Subcutaneous adipose tissue (tissue), 4 donors: ENCODE measurements around the gene LRRC4C. TPM values are rescaled to one million over a fixed set of nuclear protein-coding genes. Genes with fewer than 3 reads are reported as not detected.

Experiments used
- total RNA-seq, 4 donors: library from RNA; depleted of rRNA; stranded (reverse); fragments of >200 nt; gene quantifications; one replicate each; pipeline ENCODE4 v1.1.0, GENCODE V29; 2016
- TF ChIP-seq, protein P1 (sequence below): fragments of 450-650 bp; IDR thresholded peaks from one replicate; pipeline ENCODE4 v1.5.1; 2016; ENCODE audit warnings: low read depth, mild to moderate bottlenecking, control low read depth, antibody characterized with exemption, moderate library complexity

The LRRC4C gene
- total RNA-seq, 4 donors from 2014 or later = 0.16 to 1.3 (median 1.0) TPM; not detected in 1

DNA sequence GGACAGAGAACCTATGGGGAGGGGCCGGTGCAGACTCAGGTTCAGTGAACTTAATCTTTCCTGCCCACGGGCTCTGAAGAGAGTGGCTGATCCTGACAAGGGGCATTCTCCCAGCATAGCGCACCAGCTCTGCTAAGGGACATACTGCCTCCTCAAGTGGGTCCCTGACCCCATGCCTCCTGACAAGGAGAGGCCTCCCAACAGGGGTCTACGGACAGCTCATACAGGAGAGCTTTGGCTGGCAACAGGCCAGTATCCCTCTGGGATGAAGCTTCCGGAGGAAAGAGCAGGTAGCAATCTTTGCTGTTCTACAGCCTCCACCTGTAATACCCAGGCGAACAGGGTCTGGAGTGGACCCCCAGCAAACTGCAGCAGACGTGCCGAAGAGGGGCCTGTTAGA is 394.0 kb downstream of the LRRC4C start:
- TF ChIP-seq, protein P1, sequence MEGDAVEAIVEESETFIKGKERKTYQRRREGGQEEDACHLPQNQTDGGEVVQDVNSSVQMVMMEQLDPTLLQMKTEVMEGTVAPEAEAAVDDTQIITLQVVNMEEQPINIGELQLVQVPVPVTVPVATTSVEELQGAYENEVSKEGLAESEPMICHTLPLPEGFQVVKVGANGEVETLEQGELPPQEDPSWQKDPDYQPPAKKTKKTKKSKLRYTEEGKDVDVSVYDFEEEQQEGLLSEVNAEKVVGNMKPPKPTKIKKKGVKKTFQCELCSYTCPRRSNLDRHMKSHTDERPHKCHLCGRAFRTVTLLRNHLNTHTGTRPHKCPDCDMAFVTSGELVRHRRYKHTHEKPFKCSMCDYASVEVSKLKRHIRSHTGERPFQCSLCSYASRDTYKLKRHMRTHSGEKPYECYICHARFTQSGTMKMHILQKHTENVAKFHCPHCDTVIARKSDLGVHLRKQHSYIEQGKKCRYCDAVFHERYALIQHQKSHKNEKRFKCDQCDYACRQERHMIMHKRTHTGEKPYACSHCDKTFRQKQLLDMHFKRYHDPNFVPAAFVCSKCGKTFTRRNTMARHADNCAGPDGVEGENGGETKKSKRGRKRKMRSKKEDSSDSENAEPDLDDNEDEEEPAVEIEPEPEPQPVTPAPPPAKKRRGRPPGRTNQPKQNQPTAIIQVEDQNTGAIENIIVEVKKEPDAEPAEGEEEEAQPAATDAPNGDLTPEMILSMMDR = no peak

DNA sequence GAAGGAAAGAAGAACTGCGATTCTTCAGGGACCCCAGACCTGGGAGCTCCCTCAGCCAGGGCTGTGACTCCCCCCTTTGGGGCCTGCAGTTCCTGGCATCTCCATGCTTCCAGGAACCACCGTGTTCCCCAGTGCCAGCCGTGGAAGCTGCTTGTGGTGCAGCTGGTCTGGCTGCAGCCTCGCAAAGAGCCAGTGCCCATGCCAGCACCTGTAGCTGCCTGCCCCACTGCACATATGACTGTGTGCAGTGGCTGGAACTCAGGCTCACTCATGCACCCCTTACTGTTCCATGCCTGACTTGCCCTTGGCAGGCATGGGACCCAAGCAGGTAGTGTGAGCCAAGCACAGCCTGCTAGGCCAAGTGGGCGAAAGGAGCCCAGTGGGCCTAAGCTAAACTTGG is 401.3 kb downstream of the LRRC4C start:
- TF ChIP-seq, protein P1 = no peak

DNA sequence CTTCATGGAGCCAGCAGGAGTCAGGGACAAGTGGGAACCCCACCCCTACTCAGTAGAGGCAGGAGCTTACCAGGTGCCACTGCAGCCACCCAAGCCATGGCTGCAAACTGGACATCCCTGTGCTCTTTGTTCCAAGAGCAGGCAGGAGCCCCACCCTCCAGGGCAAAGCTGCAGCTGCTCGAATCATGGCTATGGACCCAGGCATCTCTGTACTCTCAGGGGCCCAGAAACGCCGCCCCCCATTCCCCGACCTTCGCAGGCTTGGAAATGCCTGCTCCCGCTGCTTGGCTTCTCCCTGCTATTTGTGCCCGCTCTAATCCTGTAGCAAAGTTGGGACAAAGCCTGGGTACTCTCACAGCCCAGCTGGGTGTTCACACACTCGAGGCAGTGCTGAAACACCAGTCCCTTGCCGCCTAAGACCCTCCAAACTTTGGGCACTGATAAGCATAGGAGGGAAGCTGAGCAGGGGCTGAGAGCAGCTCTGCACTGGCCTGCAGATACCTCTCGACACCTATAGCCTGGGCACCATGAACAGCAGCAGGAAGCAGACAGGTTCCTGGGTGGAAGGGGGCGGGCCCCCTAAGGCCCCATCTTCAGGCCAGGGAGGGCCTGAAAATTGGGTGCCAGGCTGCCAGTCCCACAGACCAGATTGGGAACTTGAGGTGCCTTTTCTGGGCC is 402.4 kb downstream of the LRRC4C start:
- TF ChIP-seq, protein P1 = no peak

DNA sequence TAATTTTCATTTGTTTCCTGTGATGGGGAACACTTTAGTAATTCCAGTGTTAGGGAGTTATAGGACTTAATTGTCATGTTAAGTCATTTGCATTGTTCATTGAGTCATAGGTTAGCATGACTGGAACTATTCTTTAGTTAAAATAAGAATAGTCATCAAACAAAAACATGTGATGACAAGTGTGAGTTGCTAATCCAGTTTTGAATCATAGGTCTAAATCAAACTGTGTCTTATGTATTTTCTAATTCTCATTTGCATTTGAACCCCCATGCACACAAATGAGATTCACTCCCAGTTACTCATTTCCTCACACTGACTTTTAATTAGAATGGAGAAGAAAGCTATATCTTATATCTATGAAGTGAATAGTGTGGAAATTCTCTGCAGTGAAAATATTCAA is 405.6 kb downstream of the LRRC4C start:
- TF ChIP-seq, protein P1 = no peak

DNA sequence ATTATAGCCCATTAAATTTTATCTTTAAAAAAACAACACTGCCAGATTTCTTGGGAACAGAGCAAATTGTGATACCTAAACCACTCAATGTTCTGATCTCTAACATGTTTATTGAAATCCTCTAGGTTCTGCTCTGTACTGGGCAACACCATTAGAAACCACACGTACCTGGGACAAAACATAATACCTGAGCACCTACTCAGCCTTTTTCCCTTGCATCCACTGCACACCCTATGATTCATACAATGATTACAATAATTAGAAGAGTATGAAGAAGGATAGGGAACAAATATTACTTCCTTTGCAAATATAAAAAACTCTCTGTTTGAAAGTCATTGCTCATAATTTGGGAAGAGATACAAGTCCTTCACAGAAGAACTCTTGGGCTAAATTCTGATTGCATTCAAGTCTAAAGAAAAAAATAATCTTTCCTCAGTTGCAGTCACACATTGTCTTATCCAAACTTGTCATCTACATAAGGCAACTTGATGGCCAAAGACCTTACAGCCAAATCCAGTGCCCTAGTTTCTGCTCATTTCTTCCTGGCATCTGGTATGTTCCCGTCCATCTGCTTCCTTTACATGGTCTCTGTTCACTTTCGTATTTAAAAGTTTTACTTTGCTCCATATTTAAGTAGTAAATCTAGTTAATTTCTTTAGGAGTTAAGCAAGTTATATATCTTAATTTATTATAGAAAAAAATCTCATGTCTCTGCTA is 407.4 kb downstream of the LRRC4C start:
- TF ChIP-seq, protein P1 = no peak

DNA sequence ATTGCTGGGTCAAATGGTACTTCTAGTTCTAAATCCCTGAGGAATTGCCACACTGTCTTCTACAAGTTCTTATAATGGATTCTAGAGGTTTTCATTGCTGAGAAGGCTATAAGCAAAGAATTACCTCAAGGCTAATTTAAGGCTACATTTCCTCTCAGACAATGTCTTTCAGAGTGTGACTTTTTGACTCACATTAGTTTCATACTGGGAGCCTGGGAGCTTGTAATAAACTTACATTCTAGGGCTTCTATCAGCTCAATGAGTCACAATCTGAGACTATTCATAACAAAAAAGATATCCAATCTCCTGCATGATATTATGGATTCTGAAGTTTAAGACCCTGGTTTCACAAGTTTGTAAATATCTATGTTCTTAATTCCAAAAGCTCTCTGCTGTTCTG is 408.7 kb downstream of the LRRC4C start:
- TF ChIP-seq, protein P1 = no peak

DNA sequence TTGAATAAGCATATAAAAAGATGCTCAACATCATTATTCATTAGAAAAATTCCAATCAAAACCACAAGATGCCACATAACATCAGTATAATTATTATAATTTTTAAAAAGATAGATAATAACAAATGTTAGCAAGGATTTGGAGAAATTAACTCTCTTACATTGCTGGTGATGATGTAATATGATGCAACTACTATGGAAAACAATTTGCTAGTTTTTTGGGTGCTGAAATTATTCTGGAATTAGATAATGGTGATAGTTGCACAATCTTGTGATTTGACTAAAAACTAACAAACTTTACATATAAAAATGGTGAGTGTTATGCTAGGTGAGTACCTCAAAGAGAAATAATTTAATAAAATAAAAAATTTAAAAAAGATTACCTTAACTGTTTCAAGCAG is 412.2 kb downstream of the LRRC4C start:
- TF ChIP-seq, protein P1 = no peak
